Measurements from ENCODE around the gene RIN3. TPM values are rescaled to one million over a fixed set of nuclear protein-coding genes. Genes with fewer than 3 reads are reported as not detected.

Gene RIN3
- total RNA-seq, 1 experiment from 2014 or later: 10.9 TPM

DNA sequence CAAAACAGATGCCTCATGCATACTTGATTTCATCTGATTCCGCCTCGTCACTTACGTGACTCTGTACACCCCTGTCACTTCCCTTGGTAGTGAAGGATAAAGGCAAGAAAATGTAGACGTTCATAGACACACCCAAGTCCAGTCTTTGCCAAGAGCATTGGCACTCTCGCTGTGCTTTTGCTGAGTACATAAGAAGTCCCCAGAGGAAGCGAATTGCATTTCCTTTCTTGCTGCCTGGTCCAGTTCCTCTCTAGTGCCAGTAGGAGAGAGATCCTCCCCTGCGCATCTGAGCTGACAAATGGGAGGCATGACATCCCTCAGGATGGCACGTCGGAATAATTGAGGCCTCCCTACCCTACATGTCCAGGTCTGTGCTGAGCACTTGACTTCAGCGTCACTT, 21.3 kb upstream of the RIN3 start:
- Histone ChIP-seq H3K9me3 (ENCODE audit: control insufficient read depth, insufficient read depth, low read depth, low read length) (no peaks in the 10 kb centered on the region), H3K27ac (ENCODE audit: low read length) (no peak overlapping the region), H3K4me1 (ENCODE audit: control insufficient read depth, insufficient read depth, low read length) (no peaks in the 10 kb centered on the region), H3K27me3 (ENCODE audit: control insufficient read depth, insufficient read depth, low read length) (no peaks in the 10 kb centered on the region), H3K4me3 (ENCODE audit: low read depth in 2 of 2, low read length in 2 of 2) (no peak overlapping the region), H3K36me3 (ENCODE audit: control insufficient read depth, insufficient read depth, low read length) (no peaks in the 10 kb centered on the region)
- in situ Hi-C loops (cut with HindIII; ENCODE audit: low pct_unique_long_range_greater_than_20kb, low sequenced_read_pairs): no loop called here
- ATAC-seq (no peak), DNase-seq (ENCODE audit: low read depth, low spot score) (no peak)
- intact Hi-C loops (cut with micrococcal nuclease; ENCODE audit: unreplicated experiment): no loop called here
- no TSS peak for BruUV-seq (replicated peaks)
- CTCF ChIA-PET: no interaction called here
- TF ChIP-seq TCF7L2 (IDR thresholded peaks at IDR 0.05; ENCODE audit: low read depth, low read length): no peak
- TF ChIP-seq SIN3A (IDR thresholded peaks at IDR 0.05; ENCODE audit: borderline replicate concordance, insufficient read depth, low read depth, low read length): no peak
- TF ChIP-seq, protein P1, sequence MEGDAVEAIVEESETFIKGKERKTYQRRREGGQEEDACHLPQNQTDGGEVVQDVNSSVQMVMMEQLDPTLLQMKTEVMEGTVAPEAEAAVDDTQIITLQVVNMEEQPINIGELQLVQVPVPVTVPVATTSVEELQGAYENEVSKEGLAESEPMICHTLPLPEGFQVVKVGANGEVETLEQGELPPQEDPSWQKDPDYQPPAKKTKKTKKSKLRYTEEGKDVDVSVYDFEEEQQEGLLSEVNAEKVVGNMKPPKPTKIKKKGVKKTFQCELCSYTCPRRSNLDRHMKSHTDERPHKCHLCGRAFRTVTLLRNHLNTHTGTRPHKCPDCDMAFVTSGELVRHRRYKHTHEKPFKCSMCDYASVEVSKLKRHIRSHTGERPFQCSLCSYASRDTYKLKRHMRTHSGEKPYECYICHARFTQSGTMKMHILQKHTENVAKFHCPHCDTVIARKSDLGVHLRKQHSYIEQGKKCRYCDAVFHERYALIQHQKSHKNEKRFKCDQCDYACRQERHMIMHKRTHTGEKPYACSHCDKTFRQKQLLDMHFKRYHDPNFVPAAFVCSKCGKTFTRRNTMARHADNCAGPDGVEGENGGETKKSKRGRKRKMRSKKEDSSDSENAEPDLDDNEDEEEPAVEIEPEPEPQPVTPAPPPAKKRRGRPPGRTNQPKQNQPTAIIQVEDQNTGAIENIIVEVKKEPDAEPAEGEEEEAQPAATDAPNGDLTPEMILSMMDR (IDR thresholded peaks at IDR 0.05): no peak
- TF ChIP-seq, protein P2, sequence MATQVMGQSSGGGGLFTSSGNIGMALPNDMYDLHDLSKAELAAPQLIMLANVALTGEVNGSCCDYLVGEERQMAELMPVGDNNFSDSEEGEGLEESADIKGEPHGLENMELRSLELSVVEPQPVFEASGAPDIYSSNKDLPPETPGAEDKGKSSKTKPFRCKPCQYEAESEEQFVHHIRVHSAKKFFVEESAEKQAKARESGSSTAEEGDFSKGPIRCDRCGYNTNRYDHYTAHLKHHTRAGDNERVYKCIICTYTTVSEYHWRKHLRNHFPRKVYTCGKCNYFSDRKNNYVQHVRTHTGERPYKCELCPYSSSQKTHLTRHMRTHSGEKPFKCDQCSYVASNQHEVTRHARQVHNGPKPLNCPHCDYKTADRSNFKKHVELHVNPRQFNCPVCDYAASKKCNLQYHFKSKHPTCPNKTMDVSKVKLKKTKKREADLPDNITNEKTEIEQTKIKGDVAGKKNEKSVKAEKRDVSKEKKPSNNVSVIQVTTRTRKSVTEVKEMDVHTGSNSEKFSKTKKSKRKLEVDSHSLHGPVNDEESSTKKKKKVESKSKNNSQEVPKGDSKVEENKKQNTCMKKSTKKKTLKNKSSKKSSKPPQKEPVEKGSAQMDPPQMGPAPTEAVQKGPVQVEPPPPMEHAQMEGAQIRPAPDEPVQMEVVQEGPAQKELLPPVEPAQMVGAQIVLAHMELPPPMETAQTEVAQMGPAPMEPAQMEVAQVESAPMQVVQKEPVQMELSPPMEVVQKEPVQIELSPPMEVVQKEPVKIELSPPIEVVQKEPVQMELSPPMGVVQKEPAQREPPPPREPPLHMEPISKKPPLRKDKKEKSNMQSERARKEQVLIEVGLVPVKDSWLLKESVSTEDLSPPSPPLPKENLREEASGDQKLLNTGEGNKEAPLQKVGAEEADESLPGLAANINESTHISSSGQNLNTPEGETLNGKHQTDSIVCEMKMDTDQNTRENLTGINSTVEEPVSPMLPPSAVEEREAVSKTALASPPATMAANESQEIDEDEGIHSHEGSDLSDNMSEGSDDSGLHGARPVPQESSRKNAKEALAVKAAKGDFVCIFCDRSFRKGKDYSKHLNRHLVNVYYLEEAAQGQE (IDR thresholded peaks at IDR 0.05; ENCODE audit: insufficient read depth in 1 of 2, low read depth in 2 of 2, low read length in 1 of 2): no peak
- no peak for TF ChIP-seq POLR2AphosphoS5 (IDR thresholded peaks at IDR 0.05; ENCODE audit: low read depth, low read length)
- POLR2A ChIA-PET: no interaction called here

DNA sequence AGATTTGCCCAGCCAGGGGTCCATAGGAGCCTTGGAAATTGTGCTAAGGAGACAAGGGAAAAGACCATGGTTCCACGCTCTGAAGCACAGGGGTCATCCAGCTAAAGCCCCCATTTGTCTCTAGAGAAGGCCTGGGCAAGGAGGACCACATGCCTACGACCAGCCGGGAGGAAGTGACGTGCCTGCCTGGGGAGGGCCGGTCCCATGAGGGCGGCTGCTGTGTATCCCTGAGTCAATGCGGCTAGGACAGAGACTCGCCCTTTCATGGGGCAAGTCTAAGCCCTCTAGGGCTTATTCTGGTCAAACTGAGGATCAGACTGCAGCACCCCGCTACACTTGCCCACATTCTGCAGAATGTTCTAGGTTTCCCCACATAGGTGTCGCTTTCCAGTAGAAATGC, 20.6 kb upstream of the RIN3 start:
- intact Hi-C loops (cut with micrococcal nuclease; ENCODE audit: unreplicated experiment): no loop called here

More for the DNA sequence above, 20.6 kb upstream of the RIN3 start:
- no TSS peak for BruUV-seq (replicated peaks)
- no peak for TF ChIP-seq SIN3A (IDR thresholded peaks at IDR 0.05; ENCODE audit: borderline replicate concordance, insufficient read depth, low read depth, low read length)
- TF ChIP-seq, protein P2 (IDR thresholded peaks at IDR 0.05; ENCODE audit: insufficient read depth in 1 of 2, low read depth in 2 of 2, low read length in 1 of 2): no peak
- no peak for TF ChIP-seq TCF7L2 (IDR thresholded peaks at IDR 0.05; ENCODE audit: low read depth, low read length)
- TF ChIP-seq POLR2AphosphoS5 (IDR thresholded peaks at IDR 0.05; ENCODE audit: low read depth, low read length): no peak
- TF ChIP-seq, protein P1 (IDR thresholded peaks at IDR 0.05): no peak
- ChIA-PET POLR2A (no interaction called here), CTCF (no interaction called here)
- Histone ChIP-seq H3K9me3 (ENCODE audit: control insufficient read depth, insufficient read depth, low read depth, low read length) (no peaks in the 10 kb centered on the region), H3K4me1 (ENCODE audit: control insufficient read depth, insufficient read depth, low read length) (no peaks in the 10 kb centered on the region), H3K27ac (ENCODE audit: low read length) (no peak overlapping the region), H3K36me3 (ENCODE audit: control insufficient read depth, insufficient read depth, low read length) (no peaks in the 10 kb centered on the region), H3K4me3 (ENCODE audit: low read depth in 2 of 2, low read length in 2 of 2) (no peak overlapping the region), H3K27me3 (ENCODE audit: control insufficient read depth, insufficient read depth, low read length) (no peaks in the 10 kb centered on the region)
- ATAC-seq: no peak
- DNase-seq (ENCODE audit: low read depth, low spot score): no peak
- in situ Hi-C loops (cut with HindIII; ENCODE audit: low pct_unique_long_range_greater_than_20kb, low sequenced_read_pairs): no loop called here

Measured in Panc1 (cell line).